HG03108 (cell line): ENCODE measurements around the gene GARIN5A.
"Not testable (repeated sequence)": the region's sequence is repeated elsewhere in the genome, so short reads cannot be mapped to it uniquely, and the experiment has no call there.

Experiments used
- ATAC-seq: cut with Tn5 transposase; IDR thresholded peaks from one replicate; pipeline ENCODE4 v1.9.1; 2021; ENCODE audit warnings: moderate library complexity; ENCODE audit not compliant: unreplicated experiment

GARIN5A gene

DNA sequence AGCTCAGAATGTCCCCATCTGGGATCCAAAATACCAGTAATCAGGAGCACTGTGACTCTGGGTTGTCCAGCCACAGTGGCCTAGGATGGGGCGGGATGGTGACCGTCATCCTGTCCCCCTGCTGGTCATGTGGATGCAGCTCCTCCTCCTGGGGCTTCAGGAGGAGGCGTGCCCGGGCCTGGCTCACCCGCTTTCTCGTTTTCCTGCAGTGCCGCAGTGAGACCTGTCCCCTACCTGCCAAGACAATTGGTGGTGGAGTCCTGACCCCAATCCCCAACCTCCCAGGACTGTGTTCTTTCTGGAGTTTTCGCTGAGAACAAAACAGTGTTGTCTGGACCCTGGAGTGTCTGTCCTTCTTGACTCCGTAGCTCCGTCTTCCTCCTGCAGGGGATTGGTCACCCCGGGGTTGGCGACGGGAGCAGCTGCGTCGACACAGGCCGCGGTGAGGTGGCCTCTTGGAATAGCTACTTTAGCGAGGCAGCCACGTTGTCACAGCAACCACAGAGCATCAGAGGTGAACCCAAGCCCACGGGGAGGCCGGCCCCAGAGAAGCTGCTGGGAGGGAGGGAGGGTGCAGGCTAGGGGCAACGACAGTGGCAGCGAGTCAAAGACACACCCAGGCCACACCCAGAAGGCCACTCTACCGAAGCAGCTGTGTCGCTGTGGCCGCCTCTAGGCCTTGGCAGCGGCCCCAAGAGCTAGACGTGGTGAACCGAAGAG lies 10.5 kb downstream of the GARIN5A start:
- ATAC-seq: no peak

DNA sequence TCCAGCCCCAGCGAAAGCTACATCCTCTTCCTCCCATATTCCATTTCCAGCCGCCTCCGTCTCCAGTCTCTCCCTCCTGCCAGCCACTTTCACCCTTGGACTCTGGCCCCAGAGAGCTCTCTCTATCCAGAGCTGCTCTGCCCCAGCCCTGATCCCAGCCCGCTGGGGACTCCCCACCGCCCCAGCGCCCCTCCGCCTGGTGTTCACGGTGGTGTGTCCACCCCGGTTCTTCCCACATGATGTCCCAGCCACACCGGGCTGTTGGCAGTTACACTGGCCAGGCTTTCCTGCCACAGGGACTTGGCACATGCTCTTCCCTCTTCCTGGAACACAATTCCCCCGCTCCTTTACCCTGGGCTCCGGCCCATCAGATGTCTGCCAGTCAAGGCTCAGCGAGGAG lies 11.6 kb downstream of the GARIN5A start:
- ATAC-seq: no peak

DNA sequence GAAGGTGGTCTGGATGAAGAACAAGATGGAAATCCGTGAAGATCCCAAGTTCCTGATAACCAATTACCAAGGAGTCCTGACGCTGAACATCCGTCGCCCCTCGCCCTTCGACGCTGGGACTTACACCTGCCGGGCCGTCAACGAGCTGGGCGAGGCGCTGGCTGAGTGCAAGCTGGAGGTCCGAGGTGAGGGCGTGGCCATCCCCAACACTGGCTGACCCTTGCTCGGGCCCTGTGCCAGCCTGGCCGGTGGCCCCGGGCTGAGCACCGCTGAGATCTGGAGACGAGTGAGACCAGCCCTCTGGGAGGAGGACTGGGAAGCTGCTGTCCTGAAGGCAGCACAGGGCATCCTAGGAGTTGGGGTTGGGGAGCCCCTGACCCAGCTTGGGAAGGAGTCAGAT lies 12.3 kb downstream of the GARIN5A start:
- no peak for ATAC-seq

DNA sequence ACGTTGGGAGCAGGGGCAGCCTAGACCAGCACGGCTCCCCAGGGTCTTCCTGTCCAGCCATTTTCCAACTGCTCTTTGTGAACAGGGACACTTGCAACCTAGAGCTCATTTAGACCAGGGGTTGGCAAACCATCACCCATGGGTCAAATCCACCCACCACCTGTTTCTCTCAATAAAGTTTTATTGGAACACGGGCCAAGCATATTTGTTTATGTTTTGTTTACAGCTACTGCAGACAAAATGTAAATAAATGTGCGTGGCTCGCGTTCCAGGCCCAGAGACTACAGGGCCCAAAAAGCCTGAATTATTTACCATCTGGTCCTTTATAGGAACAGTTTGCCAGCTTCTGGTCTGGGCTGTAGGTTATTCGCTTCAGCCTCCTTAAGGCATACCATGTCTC lies 13.7 kb downstream of the GARIN5A start:
- no peak for ATAC-seq

DNA sequence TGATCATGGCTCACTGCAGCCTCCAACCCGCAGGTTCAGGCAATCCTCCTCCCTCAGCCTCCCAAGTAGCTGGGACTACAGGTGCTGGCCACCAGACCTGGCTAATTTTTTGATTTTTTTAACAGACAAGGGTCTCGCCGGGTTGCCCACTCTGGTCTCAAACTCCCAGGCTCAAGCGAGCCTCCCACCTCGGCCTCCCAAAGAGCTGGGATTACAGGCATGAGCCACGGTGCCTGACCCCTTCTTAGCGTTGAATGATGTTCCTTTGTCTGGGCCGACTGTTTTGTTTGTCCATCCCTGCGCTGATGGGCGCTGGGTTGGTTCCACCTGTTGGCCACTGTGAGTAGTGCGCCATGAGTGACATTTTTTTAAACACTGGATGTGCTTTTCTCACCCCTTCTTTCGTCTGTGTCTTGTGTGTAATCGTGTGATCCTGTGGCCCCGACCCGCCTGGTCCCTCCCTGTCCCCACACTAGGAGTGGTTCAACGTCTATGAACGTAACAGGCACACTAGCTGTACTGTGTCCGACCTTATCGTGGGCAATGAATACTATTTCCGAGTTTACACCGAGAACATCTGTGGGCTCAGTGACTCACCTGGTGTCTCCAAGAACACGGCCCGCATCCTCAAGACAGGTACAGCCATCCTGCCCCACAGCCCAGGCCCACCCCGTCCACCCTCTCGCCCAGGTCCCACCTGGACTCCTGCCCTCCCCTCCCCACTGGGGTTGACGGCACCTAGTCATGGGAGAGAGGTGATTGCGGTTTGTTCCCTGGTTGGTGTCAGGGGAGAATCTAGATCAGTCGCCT lies 15.4 kb downstream of the GARIN5A start:
- no peak for ATAC-seq

DNA sequence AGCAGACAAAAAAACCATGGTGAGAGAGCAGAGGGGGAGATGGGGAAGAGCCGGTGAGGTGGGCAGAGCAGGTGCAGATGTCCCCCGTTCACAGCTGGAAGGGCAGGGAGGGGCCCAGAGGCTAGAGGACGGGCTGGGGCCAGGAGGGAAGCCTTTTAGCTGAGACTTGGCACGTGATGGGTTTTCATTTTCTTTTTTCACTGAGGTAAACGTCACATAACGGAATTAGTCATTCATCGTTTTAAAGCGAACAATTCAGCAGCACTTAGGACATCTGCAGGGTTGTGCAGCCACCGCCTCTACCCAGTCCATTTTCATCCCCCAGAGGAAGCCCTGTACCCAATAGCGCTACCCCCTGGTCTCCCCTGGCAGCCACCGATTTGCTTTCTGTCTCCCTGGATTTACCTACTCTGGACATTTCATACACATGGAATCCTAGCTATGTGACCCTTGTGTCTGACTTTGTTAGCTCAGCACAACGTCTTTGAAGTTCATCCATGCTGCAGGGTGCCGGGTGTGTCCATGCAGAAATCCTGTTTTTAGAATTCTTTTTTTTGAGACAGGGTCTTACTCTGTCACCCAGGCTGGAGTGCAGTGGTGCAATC lies 16.4 kb downstream of the GARIN5A start:
- peak; percentile 70 for ATAC-seq

DNA sequence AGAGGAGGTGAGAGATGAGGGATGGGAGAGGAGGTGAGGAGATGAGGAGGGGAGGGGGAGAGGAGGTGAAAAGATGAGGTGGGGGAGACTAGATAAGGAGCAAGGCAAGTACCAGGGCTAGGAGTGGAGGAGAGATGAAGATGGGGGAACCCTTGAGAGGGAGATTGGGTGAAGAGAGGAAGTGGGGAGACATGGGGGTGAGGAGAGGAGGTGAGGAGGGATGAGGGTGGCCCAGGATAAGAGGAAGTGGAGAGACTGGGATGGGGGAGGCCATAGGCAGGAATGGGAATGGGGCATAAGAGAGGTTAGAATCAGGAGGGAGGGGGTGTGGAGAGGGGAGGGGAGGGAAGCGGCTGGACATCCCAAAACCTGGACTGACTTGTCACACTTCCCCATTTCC lies 17.0 kb downstream of the GARIN5A start:
- ATAC-seq: no peak

DNA sequence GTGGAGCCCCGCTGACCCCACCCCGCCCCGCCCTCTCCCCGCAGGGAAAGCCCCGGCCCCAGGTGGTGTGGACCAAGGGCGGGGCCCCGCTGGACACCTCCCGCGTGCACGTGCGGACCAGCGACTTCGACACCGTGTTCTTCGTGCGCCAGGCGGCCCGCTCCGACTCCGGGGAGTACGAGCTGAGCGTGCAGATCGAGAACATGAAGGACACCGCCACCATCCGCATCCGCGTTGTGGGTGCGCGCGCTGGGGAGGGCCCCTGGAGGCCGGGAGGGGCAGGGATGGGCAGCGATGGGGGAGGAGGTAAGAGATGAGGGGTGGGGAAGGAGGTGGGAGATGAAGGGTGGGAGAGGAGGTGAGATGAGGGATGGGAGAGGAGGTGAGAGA lies 17.6 kb downstream of the GARIN5A start:
- no peak for ATAC-seq

DNA sequence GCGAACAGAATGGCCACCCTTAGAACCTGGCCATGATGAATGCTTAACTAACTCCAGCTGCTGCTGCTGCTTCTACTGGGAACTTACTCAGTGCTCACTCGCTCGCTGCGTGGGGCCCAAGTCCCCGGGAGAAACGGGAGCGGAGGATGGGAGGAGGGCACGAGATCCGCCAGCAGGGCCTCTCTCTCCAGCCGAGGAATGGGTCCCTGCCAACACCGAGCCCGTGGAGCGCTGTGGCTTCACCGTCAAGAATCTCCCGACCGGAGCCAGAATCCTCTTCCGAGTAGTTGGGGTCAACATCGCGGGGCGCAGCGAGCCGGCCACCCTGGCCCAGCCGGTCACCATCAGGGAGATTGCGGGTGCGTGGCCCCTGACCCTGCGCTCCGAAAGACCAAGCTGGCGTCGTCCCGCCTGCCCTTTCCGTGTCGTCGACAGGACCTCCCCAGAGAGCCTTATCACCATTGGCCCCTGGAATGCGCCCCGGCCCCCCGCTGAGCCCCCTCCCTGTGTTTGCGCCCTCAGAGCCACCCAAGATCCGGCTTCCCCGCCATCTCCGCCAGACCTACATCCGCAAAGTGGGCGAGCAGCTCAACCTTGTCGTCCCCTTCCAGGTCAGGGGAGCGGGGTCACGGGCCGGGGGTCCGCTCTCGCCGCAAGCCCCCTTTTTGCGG lies 18.1 kb downstream of the GARIN5A start:
- no peak for ATAC-seq

DNA sequence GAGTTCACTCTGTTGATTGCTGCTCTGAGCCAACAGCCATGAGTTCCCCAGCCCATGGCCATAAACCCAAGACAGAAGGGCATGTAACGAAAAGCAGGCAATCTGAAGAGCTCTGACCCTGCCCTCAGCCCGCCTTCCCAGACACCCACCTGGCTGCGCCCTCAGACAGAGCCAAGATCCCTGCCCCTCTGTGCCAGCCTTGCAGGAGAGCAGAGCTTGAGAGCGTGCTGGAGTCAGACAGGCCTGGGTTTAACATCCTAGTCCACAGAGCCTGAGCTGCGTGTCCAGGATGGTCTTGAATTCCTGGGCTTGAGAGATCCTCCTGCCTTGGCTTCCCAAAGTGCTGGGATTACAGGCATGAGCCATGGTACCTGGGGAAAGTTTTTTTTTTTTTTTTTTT lies 19.3 kb downstream of the GARIN5A start:
- no peak for ATAC-seq

DNA sequence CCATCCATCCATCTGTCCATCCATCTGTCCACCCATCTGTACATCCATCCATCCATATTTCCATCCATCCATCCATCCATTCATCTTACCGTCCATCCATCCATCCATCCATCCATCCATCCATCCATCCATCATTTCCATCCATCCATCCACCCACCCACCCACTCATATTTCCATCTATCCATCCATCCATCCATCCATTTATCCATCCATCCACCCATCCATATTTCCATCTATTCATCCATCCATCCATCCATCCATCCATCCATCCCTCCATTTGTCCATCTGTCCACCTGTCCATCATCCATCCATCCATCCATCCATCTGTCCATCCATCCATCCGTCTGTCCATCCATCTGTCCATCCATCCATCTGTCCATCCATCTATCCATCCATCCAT lies 20.7 kb downstream of the GARIN5A start:
- no peak for ATAC-seq

DNA sequence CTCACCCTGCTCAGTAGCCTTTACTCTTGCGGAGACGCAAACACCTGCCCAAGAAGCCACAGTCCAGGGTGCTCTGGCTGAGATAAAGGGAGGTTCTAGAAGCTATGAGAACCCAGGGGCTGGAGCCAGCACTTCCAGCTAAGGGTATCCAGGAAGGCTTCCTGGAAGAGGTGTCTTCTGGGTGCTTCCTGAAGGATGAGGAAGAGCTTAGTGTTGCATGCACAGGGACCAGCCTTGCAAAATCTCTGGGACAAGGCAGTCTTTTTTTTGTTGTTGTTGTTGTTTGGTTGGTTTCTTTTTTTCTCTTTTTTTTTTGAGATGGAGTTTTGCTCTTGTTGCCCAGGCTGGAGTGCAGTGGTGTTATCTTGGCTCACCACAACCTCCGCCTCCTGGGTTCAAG lies 23.4 kb downstream of the GARIN5A start:
- ATAC-seq: no peak

DNA sequence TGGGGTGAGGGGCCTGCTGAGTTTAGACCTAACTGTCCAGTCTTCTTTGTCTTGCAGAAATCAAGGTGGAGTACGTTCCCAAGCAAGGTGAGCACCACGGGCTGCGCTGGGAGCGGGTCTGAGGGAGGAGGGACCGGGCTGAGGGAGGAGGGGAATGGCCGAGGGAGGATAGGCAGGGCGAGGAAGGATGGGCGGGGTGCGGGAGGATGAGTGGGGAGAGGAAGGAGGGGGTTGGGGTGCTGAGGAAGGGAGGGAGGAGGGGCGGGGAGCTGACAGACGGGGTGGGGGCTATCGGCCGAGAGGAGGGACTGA lies 25.5 kb downstream of the GARIN5A start:
- ATAC-seq: no peak

DNA sequence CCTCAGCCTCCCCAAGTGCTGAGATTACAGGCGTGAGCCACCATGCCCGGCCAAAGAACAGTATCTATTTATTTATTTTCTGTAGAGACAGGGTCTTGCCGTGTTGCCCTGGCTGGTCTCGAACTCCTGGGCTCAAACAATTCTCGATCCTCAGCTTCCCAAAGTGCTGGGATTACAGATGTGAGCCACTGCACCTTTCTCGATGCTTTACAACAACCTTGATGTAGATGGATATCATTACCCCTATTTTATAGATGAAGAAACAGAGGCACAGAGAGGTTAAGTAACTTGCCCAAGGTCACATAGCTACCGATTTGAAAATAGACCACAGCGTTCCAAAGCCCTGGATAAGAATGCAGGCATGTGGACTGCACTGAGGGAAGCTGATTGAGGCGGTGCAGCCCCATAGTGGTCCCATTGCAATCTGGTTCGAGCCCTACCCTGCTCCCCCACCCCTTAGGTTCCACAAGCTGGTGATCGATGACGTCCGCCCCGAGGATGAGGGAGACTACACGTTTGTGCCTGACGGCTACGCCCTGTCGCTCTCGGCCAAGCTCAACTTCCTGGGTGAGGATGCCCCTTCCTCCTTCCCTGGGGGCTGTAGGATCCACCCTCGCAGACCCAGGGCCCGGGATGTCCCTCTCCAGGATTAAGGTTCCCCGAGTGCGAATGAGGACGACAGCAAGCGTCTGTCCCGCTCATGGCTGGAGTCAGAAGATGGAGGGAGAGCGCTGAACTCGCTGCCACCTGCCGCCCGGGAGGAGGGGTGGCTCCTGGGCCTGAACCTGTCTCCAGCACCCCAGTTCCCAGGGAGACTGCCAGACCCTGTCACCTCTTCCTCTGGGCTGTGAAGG lies 26.1 kb downstream of the GARIN5A start:
- no peak for ATAC-seq

DNA sequence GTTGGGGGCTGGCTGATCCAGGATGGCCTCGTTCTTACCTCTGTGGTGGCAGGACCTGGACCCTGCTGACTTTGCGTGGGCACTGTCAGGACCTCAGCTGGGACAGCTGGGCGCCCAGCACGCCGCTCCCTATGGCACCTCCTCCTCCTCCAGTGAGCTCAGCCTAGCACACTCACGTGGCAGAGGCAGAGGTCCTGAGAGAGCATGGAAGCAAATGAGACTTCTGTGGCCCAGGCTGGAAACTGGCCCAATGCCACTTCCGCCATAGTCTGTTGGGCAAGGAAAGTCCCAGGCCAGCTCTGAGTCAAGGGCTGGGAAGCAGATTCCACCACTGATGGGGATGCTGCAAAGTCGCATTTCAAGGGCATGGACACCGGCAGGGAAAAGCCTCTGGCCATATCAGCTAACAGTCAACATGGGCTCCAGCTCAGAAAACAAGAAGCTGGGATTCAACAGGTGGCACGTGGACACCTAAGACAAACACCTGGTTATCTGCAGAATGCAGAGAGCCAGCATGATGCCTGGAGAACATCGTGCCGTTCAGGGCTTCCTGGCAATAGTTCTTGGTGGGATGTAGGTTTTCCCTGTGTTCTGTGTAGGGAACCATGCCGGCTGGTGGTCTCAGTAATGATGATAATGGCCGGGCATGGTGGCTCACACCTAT lies 27.3 kb downstream of the GARIN5A start:
- no peak for ATAC-seq

DNA sequence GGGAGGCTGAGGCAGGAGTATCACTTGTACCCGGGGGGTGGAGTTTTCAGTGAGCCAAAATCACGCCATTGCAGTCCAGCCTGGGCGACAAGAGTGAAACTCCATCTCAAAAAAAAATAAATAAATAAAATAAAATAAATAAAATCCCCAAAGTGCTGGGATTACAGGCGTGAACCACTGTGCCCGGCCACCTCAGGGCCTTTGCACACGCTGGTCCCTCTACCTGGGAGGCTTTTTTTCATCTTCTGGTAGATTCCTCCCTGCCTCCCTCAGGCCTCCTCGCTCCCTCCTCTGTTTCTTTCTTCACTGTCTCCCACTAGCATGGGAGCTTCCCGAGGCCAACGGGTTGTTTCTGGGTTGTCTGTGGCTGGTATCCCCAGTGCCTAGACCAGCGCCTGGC lies 28.9 kb downstream of the GARIN5A start:
- ATAC-seq: no peak

DNA sequence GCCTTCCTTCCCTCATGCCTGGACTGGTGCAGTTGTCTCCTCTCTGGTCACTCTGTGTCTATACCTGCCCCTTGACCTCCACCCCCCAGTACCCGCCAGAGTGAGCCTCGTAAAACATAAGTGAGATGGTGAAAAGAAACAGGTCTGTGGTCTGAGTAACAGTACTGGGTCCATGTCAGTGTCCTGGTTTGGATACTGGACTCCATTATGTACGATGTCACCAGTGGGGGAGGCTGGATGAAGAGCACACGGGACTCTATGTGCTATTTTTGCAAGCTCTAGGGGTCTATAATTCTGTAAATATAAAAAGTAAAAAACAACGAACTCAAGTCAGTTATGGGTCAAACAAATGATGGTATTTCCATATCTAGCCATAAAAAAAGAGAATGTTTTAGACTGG lies 29.6 kb downstream of the GARIN5A start:
- ATAC-seq: no peak

DNA sequence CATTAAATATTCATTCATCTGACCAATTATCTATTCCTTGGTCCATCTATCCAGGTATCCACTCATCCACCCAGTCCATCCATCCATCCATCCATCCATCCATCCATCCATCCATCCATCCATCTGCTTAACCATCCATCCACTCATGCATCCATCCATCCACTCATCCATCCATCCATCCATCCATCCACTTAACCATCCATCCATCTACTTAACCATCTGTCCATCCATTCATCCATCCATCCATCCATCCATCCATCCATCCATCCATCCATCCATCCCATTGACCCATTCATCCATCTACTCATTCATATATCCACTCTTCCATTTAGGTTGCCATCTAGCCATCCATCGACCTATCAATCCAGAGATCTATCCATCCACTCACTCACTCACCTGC lies 32.6 kb downstream of the GARIN5A start:
- no peak for ATAC-seq

DNA sequence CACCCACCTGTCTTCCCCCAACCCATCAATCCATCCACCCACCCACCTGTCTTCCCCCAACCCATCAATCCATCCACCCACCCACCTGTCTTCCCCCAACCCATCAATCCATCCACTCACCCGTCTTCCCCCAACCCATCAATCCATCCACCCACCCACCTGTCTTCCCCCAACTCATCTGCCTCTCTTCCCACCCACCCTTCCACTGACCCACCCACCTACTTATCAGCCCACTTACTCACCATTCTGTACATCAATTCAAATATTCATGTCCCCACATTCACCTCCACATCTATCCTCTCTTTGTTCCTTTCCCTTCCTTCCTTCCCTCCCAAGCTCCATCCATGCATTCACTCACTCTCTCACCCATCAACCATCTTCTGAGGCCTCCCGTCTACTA lies 37.5 kb downstream of the GARIN5A start:
- ATAC-seq: not testable (repeated sequence)

DNA sequence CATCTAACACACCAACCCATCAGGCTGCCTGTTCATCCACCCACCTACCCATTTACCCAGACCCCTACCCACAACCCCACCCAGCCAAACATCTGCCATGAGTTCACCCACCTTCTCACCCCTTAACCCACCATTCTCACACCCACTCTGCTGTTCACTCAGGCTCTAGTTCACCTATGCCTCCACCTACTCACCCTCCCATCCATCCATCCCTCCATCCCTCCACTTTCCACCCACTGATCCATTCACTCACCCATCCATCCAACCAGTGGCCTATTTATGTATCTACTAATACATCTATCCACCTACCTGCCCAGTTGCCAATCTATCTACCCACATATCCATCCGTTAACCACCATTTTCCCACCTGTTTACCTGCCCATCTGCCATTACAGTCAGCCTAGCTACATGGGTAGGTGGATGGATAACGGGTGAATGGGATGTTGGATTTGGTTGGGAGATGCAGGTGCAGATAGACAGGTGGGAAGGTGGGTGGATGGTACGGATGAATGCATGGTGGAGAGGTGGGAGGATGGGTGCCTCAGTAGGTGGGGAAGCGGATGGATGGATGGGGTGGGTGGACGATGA lies 38.7 kb downstream of the GARIN5A start:
- no peak for ATAC-seq
